IMR-90 (cell line): ENCODE results near the gene MYH6. TPM values are rescaled to one million over a fixed set of nuclear protein-coding genes. Genes with fewer than 3 reads are reported as not detected.

Source experiments
- ATAC-seq: fragments of 200-7000 bp; cut with Tn5 transposase; 2 replicates; pipeline ENCODE4 v1.9.1; 2020; ENCODE audit warnings: low read depth, mild to moderate bottlenecking, moderate library complexity
- BruUV-seq: library from RNA; stranded (reverse); fragments of 400-500 nt; replicated peaks from 2 replicates; lab custom pipeline; 2021; lab: Mats Ljungman, UMichigan
- CTCF ChIA-PET: fragments of 300-600 bp; formaldehyde crosslinking; extraction: SDS; loops from one replicate; lab custom pipeline; 2021; ENCODE audit warnings: antibody characterized with exemption; lab: Yijun Ruan, JAX
- POLR2A ChIA-PET: fragments of 300-600 bp; sonication (Branson Sonifier 250); formaldehyde crosslinking; loops from one replicate; lab custom pipeline; 2022; ENCODE audit warnings: antibody characterized with exemption; ENCODE audit not compliant: unreplicated experiment; lab: Charles Lee
- DNase-seq: peaks from one replicate; pipeline ENCODE4 v3.0.0; 2013
- H2AFZ ChIP-seq: replicated peaks from 2 replicates; pipeline ENCODE3; 2013; ENCODE audit warnings: low read length, mild to moderate bottlenecking; ENCODE audit not compliant: poor library complexity
- H2AK5ac ChIP-seq: 2 replicates; pipeline ENCODE4 v1.6.1; 2013; ENCODE audit warnings: low read depth, low read length, inconsistent platforms
- H2AK9ac ChIP-seq: replicated peaks from 2 replicates; pipeline ENCODE3; 2013; ENCODE audit warnings: mild to moderate bottlenecking, low read depth, low read length, moderate library complexity; ENCODE audit not compliant: poor library complexity
- H2BK120ac ChIP-seq: 2 replicates; pipeline ENCODE4 v1.6.1; 2013; ENCODE audit warnings: low read depth, low read length, inconsistent platforms
- H2BK15ac ChIP-seq: 3 replicates; pipeline ENCODE4 v1.6.1; 2013; ENCODE audit warnings: low read depth, low read length, inconsistent platforms
- H2BK20ac ChIP-seq: 2 replicates; pipeline ENCODE4 v1.6.1; 2013; ENCODE audit warnings: low read depth, mild to moderate bottlenecking, inconsistent platforms, low read length, moderate library complexity
- H2BK5ac ChIP-seq: 2 replicates; pipeline ENCODE4 v1.6.1; 2013; ENCODE audit warnings: mild to moderate bottlenecking, low read depth, low read length, inconsistent platforms; ENCODE audit not compliant: poor library complexity, severe bottlenecking
- H3K14ac ChIP-seq: replicated peaks from 2 replicates; pipeline ENCODE4 v1.6.1; 2013; ENCODE audit warnings: low read depth, low read length, inconsistent platforms
- H3K18ac ChIP-seq: 2 replicates; pipeline ENCODE4 v1.6.1; 2013; ENCODE audit warnings: low read depth, low read length, control low read depth
- H3K23ac ChIP-seq: 2 replicates; pipeline ENCODE4 v1.6.1; 2013; ENCODE audit warnings: low read depth, low read length, inconsistent platforms
- H3K27ac ChIP-seq: 2 replicates; pipeline ENCODE4 v1.5.1; 2013; ENCODE audit warnings: mild to moderate bottlenecking, control low read depth, low read length; ENCODE audit not compliant: insufficient read depth
- H3K27me3 ChIP-seq: 2 replicates; pipeline ENCODE4 v1.6.1; 2013; ENCODE audit warnings: low read length; ENCODE audit not compliant: control insufficient read depth, insufficient read depth
- H3K36me3 ChIP-seq: 2 replicates; pipeline ENCODE4 v1.6.1; 2013; ENCODE audit warnings: low read length, mixed read lengths; ENCODE audit not compliant: control insufficient read depth, insufficient read depth
- H3K4ac ChIP-seq: 2 replicates; pipeline ENCODE4 v1.6.1; 2013; ENCODE audit warnings: low read depth, low read length, inconsistent platforms
- H3K4me1 ChIP-seq: 2 replicates; pipeline ENCODE4 v1.6.1; 2013; ENCODE audit warnings: low read length, mixed read lengths; ENCODE audit not compliant: control insufficient read depth, insufficient read depth
- H3K4me2 ChIP-seq: 2 replicates; pipeline ENCODE4 v1.6.1; 2013; ENCODE audit warnings: low read depth, mild to moderate bottlenecking, control low read depth, low read length, moderate library complexity
- H3K4me3 ChIP-seq: 2 replicates; pipeline ENCODE4 v1.5.1; 2013; ENCODE audit warnings: low read depth, mild to moderate bottlenecking, control low read depth, low read length, moderate library complexity; ENCODE audit not compliant: insufficient read depth
- H3K56ac ChIP-seq: 2 replicates; pipeline ENCODE4 v1.6.1; 2013; ENCODE audit warnings: low read length, inconsistent platforms; ENCODE audit not compliant: insufficient read depth; ENCODE audit errors: extremely low read depth
- H3K79me1 ChIP-seq, 2 experiments: 2 replicates each; pipeline ENCODE4 v1.6.1; 2013; ENCODE audit warnings: low read length in 2 of 2, inconsistent platforms in 1 of 2, low read depth in 1 of 2
- H3K9ac ChIP-seq: 2 replicates; pipeline ENCODE4 v1.6.1; 2013; ENCODE audit warnings: low read depth, low read length, control low read depth
- H3K9me1 ChIP-seq: 2 replicates; pipeline ENCODE4 v1.6.1; 2013; ENCODE audit warnings: low read length, inconsistent platforms; ENCODE audit not compliant: insufficient read depth
- H3K9me3 ChIP-seq: 2 replicates; pipeline ENCODE4 v1.6.1; 2013; ENCODE audit warnings: low read length; ENCODE audit not compliant: control insufficient read depth, insufficient read depth
- H4K20me1 ChIP-seq: 2 replicates; pipeline ENCODE4 v1.6.1; 2013; ENCODE audit warnings: low read length, inconsistent platforms; ENCODE audit not compliant: insufficient read depth
- H4K5ac ChIP-seq: 2 replicates; pipeline ENCODE4 v1.6.1; 2013; ENCODE audit warnings: mild to moderate bottlenecking, low read depth, low read length, control low read depth
- H4K8ac ChIP-seq, 2 experiments: 2 replicates each; pipeline ENCODE4 v1.6.1; 2013; ENCODE audit warnings: low read depth in 2 of 2, low read length in 2 of 2, control low read depth in 1 of 2, inconsistent platforms in 1 of 2
- H4K91ac ChIP-seq: 2 replicates; pipeline ENCODE4 v1.6.1; 2013; ENCODE audit warnings: low read depth, low read length, inconsistent platforms; ENCODE audit not compliant: insufficient read depth
- CEBPB ChIP-seq: IDR thresholded peaks from 2 replicates; pipeline ENCODE4 v1.6.1; 2012; ENCODE audit warnings: low read depth, low read length, improper control_type of control experiment
- NFE2L2 ChIP-seq: fragments of 150-350 bp; IDR thresholded peaks from 2 replicates; pipeline ENCODE4 v1.6.1; 2016; ENCODE audit warnings: low read depth, mild to moderate bottlenecking, low read length
- WGBS, 2 experiments: methylation state at CpG; one replicate each; pipeline versions ENCODE4 v1.1.5 to v1.1.7; 2013; ENCODE audit warnings: missing lambda C conversion rate in 2 of 2; ENCODE audit not compliant: insufficient read length in 1 of 2; ENCODE audit errors: extremely low coverage in 2 of 2; 5-methylcytosine and 5-hydroxymethylcytosine counted together
- dilution Hi-C: fragments of 300-500 bp; cut with HindIII; formaldehyde crosslinking; loops from one replicate; pipeline ENCODE4 v1.14.3; 2018; ENCODE audit warnings: low sequenced_read_pairs; ENCODE audit not compliant: unreplicated experiment
- in situ Hi-C: fragments of 300-500 bp; cut with MboI; formaldehyde crosslinking; loops from 3 replicates; pipeline ENCODE4 v1.14.3; 2019; ENCODE audit warnings: low sequenced_read_pairs, inconsistent platforms, mixed read lengths
- intact Hi-C: fragments of 100-400 bp; cut with micrococcal nuclease; formaldehyde crosslinking; loops from 2 replicates; pipeline ENCODE4 v1.10.0; 2022
- polyA plus RNA-seq, 3 experiments: library from polyadenylated mRNA; depleted of rRNA; stranded (reverse); fragments of >200 nt; gene quantifications; 2 replicates each; pipeline ENCODE4 v1.2.3, GENCODE V29; 2012; ENCODE audit warnings: low replicate concordance in 1 of 3
- total RNA-seq: library from RNA; depleted of rRNA; stranded (reverse); fragments of >200 nt; gene quantifications from 2 replicates; pipeline ENCODE4 v1.2.3, GENCODE V29; 2012

The MYH6 gene
- total and polyA plus RNA-seq, 2 of the 4 experiments (the other 2 are of a cell fraction) = not detected

- H3K14ac ChIP-seq = 0 out of 2 replicates have a peak overlapping the region, but pooled peaks have one; percentile 46
- H4K20me1 ChIP-seq = no peaks in the 10 kb centered on the region; the same call in 1 of the 2 replicates
- POLR2A ChIA-PET = no interaction called here
- intact Hi-C loops = no loop called here
- H2BK20ac ChIP-seq = peak overlapping the region; percentile 33; the same call in 1 of the 2 replicates
- no peak overlapping the region for H2BK15ac ChIP-seq
- no peak overlapping the region for H3K27ac ChIP-seq
- no peak overlapping the region for H3K56ac ChIP-seq
- H3K27me3 ChIP-seq = no peaks in the 10 kb centered on the region
- peak overlapping the region; percentile 35 for H2BK120ac ChIP-seq
- peak overlapping the region; percentile 96 for H2AFZ ChIP-seq
- H3K9ac ChIP-seq = no peak overlapping the region
- no peak for DNase-seq
- H3K4me2 ChIP-seq = no peak overlapping the region
- no peak overlapping the region for H3K4me3 ChIP-seq
- no peak overlapping the region for H4K5ac ChIP-seq
- no peak overlapping the region for H2BK5ac ChIP-seq
- peaks cover 0 to 7% of the 10 kb centered on the region in 2 experiments; a peak in 3 of 4 replicates for H3K79me1 ChIP-seq
- H2AK9ac ChIP-seq = no peak overlapping the region
- ATAC-seq = no peak
- peaks cover 6% of the 10 kb centered on the region; the same call in 1 of the 2 replicates for H3K9me1 ChIP-seq
- TF ChIP-seq CEBPB (0 out of 2 replicates have a peak, but pooled peaks have one; percentile 13), NFE2L2 (no peak)
- peaks cover 25% of the 10 kb centered on the region for H3K36me3 ChIP-seq
- no peak overlapping the region for H3K18ac ChIP-seq
- H3K23ac ChIP-seq = no peak overlapping the region
- CTCF ChIA-PET = interaction anchor here (1.4 to 1.7 kb wide), 2 partner anchors 10 to 27 kb away, joined by 3 to 4 read pairs; no protein-coding TSS in a partner anchor
- peaks cover 3% of the 10 kb centered on the region; the same call in 1 of the 2 replicates for H3K4me1 ChIP-seq
- H3K4ac ChIP-seq = 0 out of 2 replicates have a peak overlapping the region, but pooled peaks have one; percentile 64
- BruUV-seq = no TSS peak
- peak overlapping the region; percentile 75 to 77; a peak in 3 of 4 replicates for H4K8ac ChIP-seq
- dilution Hi-C loops = no loop called here
- peak overlapping the region; percentile 27; the same call in 1 of the 2 replicates for H2AK5ac ChIP-seq
- no CpG with 5 or more reads among the region's 5 CpGs for WGBS, 2 experiments
- no peaks in the 10 kb centered on the region for H3K9me3 ChIP-seq
- no peak overlapping the region for H4K91ac ChIP-seq
- in situ Hi-C loops = no loop called here
Measured at GRCh38 chr14:23353433-23353780, 54.7 kb downstream of the MYH6 start.
